ENCODE measurements around the gene GRIN2C. TPM values are rescaled to one million over a fixed set of nuclear protein-coding genes. Genes with fewer than 3 reads are reported as not detected.

GRIN2C gene
- total RNA-seq, 1 experiment from 2014 or later, result 0.44 TPM

- Histone ChIP-seq H2AFZ (ENCODE audit: low read length) (no peak overlapping the region), H4K91ac (ENCODE audit: insufficient read length, low read depth, low read length) (no peak overlapping the region), H3K79me1 (ENCODE audit: insufficient read depth, low read depth, low read length, poor library complexity, severe bottlenecking) (no peaks in the 10 kb centered on the region), H3K9me3 (ENCODE audit: control insufficient read depth, low read depth, low read length) (no peaks in the 10 kb centered on the region), H3K4me2 (ENCODE audit: insufficient read depth, insufficient read length, low read length) (no peak overlapping the region), H2BK120ac (ENCODE audit: low read depth, low read length, poor library complexity, severe bottlenecking) (no peak overlapping the region), H2BK5ac (ENCODE audit: insufficient read length, low read length) (no peak overlapping the region), H4K8ac (replicated peaks; ENCODE audit: insufficient read length, low read depth, low read length) (no peak overlapping the region), H3K27ac (ENCODE audit: insufficient read length, low read depth, low read length) (no peak overlapping the region), H3K4me1 (ENCODE audit: insufficient read depth, low read length) (0 out of 2 replicates have a peak, but pooled peaks cover 2% of the 10 kb centered on the region), H2AK5ac (ENCODE audit: insufficient read length, low read length) (no peak overlapping the region), H2BK15ac (ENCODE audit: low read depth, low read length) (no peak overlapping the region), H3K27me3 (ENCODE audit: insufficient read depth, low read length) (no peaks in the 10 kb centered on the region), H3K4ac (ENCODE audit: low read depth, low read length) (no peak overlapping the region), H3T11ph (ENCODE audit: low read length) (no peak overlapping the region), H3K14ac (ENCODE audit: insufficient read depth, low read length) (no peak overlapping the region), H3K23me2 (ENCODE audit: insufficient read length, low read depth, low read length, poor library complexity, severe bottlenecking) (peaks cover 8% of the 10 kb centered on the region), H3K79me2 (ENCODE audit: insufficient read depth, low read length) (no peaks in the 10 kb centered on the region), H4K5ac (ENCODE audit: insufficient read length, low read depth, low read length) (no peak overlapping the region), H3K9ac (ENCODE audit: extremely low read depth, insufficient read length, low read length) (no peak overlapping the region), H3K56ac (ENCODE audit: insufficient read length, low read depth, low read length) (no peak overlapping the region), H3K18ac (ENCODE audit: insufficient read length, low read depth, low read length) (no peak overlapping the region), H4K20me1 (ENCODE audit: control insufficient read depth, insufficient read depth, insufficient read length) (no peaks in the 10 kb centered on the region), H3K23ac (ENCODE audit: insufficient read length, low read depth, low read length) (no peak overlapping the region), H2BK20ac (ENCODE audit: low read depth, low read length, poor library complexity, severe bottlenecking) (no peak overlapping the region), H2BK12ac (ENCODE audit: insufficient read length, low read depth, low read length) (no peak overlapping the region)
- Mint-ChIP-seq H3K4me1 (peaks cover 19 to 28% of the 10 kb centered on the region in 2 experiments), H3K36me3 (ENCODE audit: insufficient read depth in 1 of 3, low read depth in 3 of 3) (peaks cover 1 to 29% (median 26%) of the 10 kb centered on the region in 3 experiments; a peak in 4 of 7 replicates), H3K9me3 (no peaks in the 10 kb centered on the region), H3K27me3 (ENCODE audit: low read depth) (no peaks in the 10 kb centered on the region; the same call in 1 of the 2 replicates), H3K4me3 (no peak overlapping the region; a peak in 1 of 5 replicates), H3K27ac (peak overlapping the region in 1 of 3 experiments; percentile 0; a peak in 1 of 7 replicates)
- TF ChIP-seq CTCF (conservative IDR thresholded peaks at IDR 0.05), result no peak
- WGBS (ENCODE audit: extremely low coverage, insufficient read length, low lambda C conversion rate), result no CpG with 5 or more reads among the region's 12 CpGs
- DNase-seq, result no peak
Measured at GRCh38 chr17:74868251-74868907, 8.7 kb upstream of the GRIN2C start.

Data from H9 (cell line).